CD4-positive, alpha-beta T cell treated with Interleukin-4 for 4 hours (primary cell): Measurements from ENCODE around the gene ZBTB21.

ENCODE experiments used
- DNase-seq: peaks from one replicate; pipeline ENCODE4 v3.0.0-alpha.2; 2020

ZBTB21 gene

GRCh38 chr21:41985662-41986416, 24.3 kb downstream of the ZBTB21 start:
- DNase-seq = no peak

- no peak for DNase-seq
Measured at GRCh38 chr21:41983229-41983628, 26.9 kb downstream of the ZBTB21 start.

GRCh38 chr21:41980561-41980960, 29.6 kb downstream of the ZBTB21 start:
- no peak for DNase-seq

GRCh38 chr21:41979751-41980369, 30.3 kb downstream of the ZBTB21 start:
- DNase-seq = no peak

GRCh38 chr21:41979335-41979734, 30.8 kb downstream of the ZBTB21 start:
- DNase-seq = no peak

GRCh38 chr21:41977034-41977950, 32.9 kb downstream of the ZBTB21 start:
- no peak for DNase-seq

- no peak for DNase-seq
Measured at GRCh38 chr21:41976611-41977010, 33.5 kb downstream of the ZBTB21 start.

- no peak for DNase-seq
Measured at GRCh38 chr21:41975391-41976272, 34.5 kb downstream of the ZBTB21 start.

- no peak for DNase-seq
Measured at GRCh38 chr21:41974752-41975053, 35.5 kb downstream of the ZBTB21 start.

- no peak for DNase-seq
Measured at GRCh38 chr21:41973861-41974751, 36.1 kb downstream of the ZBTB21 start.

GRCh38 chr21:41973427-41973831, 36.7 kb downstream of the ZBTB21 start:
- DNase-seq = no peak

- DNase-seq = no peak
Measured at GRCh38 chr21:41972511-41973205, 37.5 kb downstream of the ZBTB21 start.

GRCh38 chr21:41971891-41972290, 38.3 kb downstream of the ZBTB21 start:
- no peak for DNase-seq

GRCh38 chr21:41970751-41971653, 39.2 kb downstream of the ZBTB21 start:
- DNase-seq = no peak

GRCh38 chr21:41970106-41970391, 40.1 kb downstream of the ZBTB21 start:
- no peak for DNase-seq

GRCh38 chr21:41967708-41968107, 42.5 kb downstream of the ZBTB21 start:
- no peak for DNase-seq

- no peak for DNase-seq
Measured at GRCh38 chr21:41966872-41967621, 43.1 kb downstream of the ZBTB21 start.

GRCh38 chr21:41966041-41966833, 43.9 kb downstream of the ZBTB21 start:
- no peak for DNase-seq
